HG02981 (cell line): ENCODE measurements around the gene ASB5.
"Not testable (repeated sequence)": the region's sequence is repeated elsewhere in the genome, so short reads cannot be mapped to it uniquely, and the experiment has no call there.

Experiments used
- ATAC-seq: cut with Tn5 transposase; IDR thresholded peaks from one replicate; pipeline ENCODE4 v1.9.1; 2021; ENCODE audit warnings: mild to moderate bottlenecking, moderate library complexity; ENCODE audit not compliant: unreplicated experiment

ASB5 gene

DNA sequence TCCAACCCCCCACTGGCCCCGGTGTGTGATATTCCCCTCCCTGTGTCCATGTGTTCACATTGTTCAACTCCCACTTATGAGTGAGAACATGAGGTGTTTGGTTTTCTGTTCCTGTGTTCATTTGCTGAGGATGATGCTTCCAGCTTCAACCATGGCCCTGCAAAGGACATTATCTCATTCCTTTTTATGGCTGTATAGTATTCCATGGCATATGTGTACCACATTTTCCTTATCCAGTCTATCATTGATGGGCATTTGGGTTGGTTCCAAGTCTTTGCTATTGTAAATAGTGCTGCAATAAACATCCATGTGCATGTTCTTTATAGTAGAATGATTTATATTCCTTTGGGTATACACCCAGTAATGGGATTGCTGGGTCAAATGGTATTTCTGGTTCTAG, 10.5 kb upstream of the ASB5 start:
- ATAC-seq, result not testable (repeated sequence)

DNA sequence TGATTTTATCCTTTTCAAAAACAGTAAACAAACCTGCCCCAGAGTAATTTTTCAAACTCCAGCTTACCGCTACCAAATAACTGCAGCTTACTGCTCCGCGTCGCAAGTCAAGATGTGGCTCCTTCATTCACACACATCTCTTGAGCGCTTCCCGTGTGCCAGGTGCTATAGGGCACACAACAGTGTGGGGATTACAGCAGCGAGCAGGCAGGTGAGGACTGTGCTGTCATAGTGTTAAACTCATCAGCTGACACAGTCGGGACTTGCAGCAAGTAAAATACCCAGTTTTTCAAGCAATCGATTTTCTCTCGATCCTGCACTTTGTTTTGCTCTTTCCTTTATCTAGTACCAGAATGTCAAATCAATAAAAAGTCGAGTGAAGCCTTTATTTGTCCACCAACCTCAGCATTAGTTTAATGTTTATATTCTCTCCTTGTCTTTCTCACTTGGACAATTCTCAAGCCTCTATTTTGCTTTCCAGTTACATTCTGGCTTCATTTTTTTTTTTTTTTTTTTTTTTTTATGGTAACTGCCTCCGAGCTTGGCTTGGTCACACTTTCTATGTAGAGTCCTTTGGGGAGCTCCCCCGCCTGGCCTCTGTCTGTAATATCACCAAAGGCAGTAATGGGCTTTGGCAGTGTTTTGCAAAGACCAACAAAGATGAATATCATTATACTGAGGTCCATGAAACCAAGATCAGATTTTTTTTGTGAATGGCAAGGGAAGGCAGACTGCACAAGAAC, 8.3 kb upstream of the ASB5 start:
- ATAC-seq, result peak; percentile 91

DNA sequence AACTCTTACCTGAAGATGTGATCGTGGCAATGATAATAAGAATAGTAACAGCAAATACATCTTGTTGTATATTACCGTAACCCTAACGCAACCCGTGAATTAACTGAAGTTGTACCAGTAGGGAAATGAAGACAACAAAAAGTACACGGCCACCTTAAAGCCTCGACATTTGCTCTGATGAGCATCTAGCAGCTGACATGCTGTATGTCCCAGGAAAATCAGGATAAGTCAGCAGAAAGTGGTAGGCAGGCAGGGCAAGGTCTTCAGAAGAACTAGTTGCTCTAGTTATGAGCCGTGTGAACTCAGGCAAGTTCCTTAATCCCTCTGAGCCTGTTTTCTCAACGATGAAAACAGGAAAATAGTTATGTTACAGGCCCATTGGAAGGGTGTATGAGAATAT, 7.7 kb upstream of the ASB5 start:
- no peak for ATAC-seq

DNA sequence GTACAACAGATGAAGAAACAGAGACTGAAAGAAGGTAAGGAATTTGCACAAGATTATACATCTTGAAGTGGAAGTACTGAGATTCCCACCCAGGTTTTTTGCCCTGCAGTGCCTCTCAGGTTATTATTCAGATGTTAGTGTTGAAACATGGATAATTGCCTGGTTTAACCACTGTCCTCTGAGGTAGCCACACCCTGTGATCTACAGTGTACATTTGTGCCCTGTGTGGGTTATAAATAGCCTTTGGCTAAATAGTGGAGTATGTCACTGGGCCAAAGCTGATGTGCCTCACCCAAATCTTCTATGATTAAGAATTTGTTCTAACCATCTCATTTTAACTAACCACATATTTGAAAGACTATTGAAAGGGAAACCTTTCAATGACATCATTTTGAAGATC, 5.4 kb upstream of the ASB5 start:
- ATAC-seq, result no peak

DNA sequence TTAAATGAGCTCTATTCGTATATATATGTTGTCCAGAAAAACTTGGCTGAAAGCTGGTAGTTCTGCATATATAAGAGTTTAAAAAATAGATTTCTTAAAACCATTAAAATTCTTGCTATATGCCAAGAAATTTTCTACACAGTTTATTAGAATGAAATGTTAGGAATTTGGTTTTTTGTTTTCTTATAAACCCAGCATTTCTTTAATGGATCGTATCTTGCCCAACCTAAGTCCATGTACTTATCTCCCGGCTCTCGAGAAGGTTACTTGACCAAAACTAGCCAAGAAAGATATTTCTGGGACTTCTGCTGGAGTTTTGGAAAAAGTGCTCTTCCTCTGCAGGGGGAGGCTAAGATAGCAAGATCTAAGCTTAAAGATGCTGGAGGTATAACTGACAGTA, 4.7 kb upstream of the ASB5 start:
- ATAC-seq, result no peak

DNA sequence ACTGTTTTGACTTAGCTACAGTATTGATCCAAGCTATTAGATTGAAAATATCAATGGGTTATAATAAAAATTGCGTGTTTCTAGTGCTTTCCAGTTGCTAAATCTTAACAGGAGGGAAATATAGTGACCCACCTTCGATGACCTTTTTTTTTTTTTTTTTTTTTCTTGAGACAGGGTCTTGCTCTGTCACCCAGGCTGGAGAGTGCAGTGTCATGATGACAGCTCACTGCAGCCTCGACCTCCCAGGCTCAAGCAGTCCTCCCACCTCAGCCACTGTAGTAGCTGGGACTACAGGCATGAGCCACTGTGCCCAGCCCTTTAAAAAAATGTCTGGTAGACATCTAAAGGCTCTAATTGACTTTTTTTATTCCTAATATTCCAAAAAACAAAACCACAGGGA, 3.8 kb upstream of the ASB5 start:
- ATAC-seq, result no peak

DNA sequence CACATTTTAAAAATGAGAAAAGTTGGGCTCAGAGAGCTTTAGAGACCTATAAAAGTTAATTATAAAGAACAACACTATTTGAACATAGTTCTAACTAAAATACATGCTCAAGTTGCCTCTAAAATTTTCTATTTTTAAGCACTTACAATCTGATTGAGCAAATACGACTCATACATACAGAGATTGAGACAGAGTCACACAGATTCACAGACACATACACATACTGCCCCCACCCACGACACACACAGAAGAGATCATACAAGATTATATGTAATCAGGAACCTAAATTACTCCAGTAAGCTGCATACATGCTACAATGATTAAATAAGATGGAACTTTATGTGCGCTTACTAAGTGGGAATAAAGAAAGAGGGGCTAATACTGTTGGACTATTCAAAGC, 2.7 kb upstream of the ASB5 start:
- no peak for ATAC-seq

DNA sequence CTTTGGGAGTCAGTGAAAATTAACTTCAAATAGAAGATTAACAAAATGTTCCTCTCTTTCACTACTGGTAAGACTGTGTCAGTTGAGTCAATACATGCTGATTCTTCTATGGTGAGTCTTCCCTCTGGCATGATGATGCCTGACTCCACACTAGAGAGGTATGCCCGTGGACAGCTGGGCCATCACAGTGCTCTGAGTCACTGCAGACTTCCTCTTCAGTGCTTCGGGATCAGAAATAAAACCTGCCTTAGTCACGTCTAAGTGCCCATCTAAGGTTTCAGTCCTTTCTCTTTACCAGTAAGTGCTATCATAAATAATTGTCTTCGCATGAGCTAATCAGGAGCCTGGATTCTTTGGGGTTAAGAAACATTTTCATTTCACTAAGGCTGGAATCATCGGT, 1.6 kb upstream of the ASB5 start:
- no peak for ATAC-seq

DNA sequence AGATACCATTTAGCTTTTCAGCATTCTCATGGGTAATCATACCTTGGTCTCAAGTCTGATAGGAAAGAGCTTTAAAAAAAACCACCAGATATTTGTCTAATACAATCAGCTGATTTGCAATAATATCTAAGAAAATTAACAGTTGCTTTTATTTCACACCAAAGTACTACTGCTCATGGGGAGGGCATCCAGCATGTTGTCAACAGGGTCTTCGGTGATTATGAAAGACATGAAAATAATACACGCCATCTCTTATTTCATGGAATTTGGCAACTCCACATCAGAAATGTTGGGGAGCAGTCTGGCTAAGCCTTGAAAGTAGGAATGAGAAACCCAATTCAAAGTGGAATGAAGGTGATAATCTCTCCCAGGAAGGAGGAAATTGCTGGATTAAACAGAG, 3.0 kb downstream of the ASB5 start:
- no peak for ATAC-seq

DNA sequence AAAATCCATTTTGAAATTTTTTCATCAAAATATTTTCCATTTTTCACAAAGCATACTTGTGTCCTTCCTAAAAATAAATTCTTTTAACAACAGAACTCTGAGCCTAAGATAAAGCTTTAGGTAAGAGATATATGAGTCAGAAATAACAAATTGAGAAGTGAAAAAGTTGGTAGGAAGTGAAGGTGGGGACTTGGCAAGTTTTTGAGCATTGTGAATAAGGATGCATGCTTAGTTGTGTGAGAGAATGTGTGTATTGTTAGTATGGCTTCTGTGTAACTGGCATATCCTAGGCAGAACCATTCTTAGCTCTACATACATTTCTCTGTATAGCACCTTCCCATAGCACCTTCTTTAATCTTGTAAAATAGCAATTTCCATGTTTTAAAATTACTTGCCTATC, 6.8 kb downstream of the ASB5 start:
- ATAC-seq, result peak; percentile 56

DNA sequence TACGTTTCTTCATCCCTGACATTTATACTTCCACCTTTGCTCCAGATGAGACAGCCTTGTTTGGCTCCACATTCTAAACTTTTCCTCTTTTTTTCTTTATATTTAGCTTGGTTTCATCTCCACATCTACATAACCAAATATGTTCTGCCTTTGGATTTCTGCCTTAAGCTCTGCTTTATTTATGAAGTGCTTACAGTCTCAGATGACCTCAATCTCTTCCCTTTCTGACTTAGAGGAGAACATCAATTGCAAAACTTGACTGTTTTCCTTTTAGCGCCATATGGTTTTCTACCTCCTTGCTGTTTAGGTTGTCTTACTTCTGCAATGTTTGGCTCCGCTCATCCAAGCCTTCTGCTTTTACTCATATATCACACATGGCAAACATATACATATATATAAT, 7.5 kb downstream of the ASB5 start:
- ATAC-seq, result no peak

DNA sequence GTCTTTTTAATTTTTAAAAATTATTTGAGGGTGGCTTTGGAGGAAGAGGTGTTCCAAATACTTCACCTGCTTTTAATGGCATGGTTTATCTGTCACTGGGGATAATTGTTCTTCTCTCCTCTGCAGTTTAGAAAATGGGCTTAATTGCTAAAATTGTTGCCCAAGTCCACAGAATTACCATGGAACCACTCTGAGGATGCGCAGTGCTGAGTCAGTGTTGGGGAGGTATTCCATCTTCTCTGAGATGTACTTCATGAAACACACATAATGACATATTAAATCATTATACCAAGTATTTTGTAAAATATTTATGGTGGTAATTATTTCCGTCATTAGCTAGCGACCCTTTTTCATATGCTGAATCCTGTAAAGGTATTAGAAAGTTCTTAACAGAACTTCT, 8.0 kb downstream of the ASB5 start:
- no peak for ATAC-seq

DNA sequence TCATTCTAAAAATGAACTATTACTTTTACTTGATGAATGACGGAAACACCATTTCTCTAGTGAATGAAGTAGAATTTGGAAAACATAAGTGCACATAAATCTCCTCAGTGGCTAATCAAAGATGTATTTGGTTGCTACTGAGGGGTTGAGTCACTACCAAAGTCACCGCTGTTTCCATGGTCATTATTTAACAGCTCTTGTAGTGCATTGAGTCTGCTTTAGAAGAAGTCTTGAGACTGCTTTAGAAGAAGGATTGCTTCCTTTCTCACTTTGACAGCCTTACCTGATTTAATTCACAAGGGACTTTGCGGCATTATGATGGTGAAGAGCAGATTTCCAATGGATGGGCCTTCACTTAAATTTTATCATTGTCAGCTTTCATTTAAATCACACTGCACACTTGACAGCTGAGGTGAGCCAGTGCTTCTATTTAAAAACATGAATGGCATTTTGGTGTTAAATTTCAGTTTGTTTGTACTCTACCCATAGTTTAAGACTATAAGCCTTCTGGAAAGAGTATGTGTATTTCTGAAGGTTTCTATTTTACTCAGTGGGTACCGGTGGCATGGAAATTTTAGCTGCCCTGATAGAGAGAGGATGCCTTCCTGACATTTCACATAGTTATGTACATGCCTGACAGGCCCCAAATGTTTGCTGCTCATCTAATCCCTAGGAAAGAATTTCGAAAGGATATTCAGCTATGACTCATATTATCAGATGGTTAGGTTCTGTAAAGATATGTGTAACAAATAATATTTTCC, 9.5 kb downstream of the ASB5 start:
- ATAC-seq, result no peak

DNA sequence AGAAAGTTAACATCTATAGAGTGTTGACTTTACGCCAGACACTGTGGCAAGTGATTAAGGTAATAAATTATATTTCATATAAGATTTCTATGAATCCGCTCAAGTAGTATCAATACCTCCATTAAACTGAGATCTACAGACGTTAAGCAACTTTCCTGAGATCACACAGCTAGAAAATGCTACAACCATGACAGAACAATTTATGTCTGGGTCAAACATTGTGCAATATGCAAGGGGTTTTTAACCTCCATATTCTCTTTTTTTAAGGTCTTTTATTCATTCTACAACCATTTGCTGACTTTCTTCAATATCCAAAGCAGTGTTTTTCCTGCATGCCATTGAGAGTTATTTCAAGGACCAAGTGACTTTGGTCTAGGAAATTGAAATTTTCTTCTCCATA, 10.9 kb downstream of the ASB5 start:
- ATAC-seq, result no peak

DNA sequence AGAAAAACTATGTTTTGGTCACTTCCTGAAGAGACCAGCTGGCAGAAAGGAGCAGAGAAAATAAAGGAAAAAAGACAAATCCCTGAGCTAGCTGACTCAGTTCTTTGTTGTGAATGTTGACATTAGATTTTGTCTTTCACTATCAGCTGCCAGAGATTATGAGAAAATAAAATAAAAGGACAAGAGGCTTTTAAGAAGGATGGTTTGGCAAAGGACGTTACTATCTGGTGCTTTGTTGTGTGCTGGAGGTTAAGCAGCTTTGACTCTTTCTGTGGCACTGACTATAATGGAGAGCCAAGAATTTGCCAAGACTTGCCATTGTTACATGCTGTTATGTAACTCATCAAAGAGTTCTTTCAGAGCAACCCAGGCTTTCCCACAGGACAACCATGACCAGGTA, 12.1 kb downstream of the ASB5 start:
- no peak for ATAC-seq

DNA sequence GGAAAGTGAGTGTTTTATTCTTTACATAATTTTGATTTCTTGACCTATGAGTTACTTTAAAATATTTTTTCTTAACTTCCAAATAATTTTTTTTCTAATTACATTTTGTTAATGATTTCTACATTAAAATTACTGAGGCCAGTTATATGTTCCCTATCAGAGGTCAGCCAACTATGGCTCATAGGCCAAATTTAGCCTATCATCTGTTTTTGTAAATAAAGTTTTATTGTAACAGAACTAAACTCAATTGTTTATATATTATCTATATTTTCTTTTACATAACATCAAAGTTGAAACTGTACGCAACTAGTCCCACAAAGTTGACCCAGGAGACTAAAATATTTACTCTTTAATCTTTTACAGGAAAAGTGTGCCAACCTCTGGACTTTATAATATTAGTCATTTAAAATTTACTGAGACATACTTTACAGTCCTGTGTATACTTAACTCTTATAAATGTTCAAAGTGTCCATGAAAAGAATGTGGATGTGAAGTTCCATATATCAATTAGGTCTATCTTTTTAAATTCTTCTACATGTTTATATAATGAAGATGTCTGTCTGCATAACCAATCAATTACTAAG, 26.2 kb downstream of the ASB5 start:
- ATAC-seq, result no peak

DNA sequence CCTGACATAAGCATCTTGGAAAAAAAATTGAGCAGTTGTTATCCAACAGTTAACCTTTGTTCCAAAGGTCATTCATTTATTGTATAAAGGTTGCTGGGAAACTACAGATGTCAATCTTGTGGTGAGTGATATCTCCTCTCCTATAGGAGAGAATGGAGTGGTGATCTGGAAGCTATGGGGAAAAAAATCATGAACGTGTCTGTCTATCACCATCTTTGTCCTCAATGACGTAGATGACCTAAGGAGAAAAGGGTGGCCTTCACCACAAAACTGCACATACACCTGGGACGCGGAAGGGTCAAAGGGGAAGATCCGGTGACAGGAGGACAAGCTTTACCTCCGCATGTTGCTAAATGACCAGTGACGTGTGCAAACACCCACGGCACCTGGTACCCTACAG, 27.3 kb downstream of the ASB5 start:
- ATAC-seq, result no peak

DNA sequence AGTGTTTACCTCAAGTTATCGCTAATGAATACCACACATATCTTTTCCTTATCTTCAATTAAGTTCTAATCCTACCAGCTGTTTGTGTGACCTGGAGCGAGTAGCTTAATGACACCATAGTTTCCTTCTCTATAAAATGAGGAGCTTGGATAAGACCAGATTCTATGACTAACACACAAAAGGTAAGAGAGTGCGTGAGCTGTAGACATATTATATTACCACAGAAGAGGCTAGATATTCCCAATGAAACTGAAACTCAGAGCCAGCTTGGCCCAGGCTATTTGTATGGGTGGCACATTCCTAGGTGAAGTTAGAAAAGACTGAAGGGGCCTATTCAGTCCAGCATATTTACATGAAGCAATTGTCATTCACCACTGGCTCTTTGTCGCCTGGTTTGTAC, 30.2 kb downstream of the ASB5 start:
- no peak for ATAC-seq

DNA sequence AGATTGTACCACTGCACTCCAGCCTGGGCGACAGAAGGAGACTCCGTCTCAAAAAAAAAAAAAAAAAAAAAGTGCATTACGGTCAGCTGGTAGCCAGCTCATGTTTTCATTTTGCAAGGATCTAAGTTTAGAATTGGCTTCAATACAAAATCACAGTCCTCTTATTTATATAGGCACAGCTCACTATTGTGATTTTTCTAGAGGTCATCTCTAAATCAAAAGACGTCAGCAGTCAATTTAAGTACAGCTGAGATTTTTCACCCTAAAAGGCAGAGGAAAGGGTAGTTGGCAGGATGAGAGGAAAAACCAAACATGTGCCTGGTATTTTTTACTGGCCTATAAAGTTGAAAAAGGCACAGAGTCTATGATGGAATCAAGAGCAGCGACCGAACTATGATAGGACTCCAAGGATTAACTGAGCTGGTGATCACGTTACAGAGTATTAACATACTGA, 30.8 kb downstream of the ASB5 start:
- ATAC-seq, result no peak

DNA sequence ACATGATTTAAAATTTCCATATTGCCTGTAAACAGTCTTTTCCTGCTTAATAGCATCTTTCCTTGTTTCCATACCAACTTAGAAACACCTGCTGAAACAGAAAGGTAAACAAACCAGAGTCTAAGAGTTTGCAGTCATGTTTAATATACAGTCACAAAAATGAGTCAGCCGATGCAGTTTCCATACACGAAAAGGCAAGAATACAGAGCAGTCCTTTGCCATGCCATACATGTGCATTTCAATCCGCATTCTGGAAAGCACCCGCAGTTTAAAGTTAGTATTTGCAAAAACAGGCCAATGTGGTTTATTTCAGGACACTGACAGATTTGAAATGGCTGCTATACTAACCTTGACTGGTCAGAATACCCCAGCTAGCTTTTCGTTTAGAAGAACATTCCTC, 32.1 kb downstream of the ASB5 start:
- no peak for ATAC-seq

DNA sequence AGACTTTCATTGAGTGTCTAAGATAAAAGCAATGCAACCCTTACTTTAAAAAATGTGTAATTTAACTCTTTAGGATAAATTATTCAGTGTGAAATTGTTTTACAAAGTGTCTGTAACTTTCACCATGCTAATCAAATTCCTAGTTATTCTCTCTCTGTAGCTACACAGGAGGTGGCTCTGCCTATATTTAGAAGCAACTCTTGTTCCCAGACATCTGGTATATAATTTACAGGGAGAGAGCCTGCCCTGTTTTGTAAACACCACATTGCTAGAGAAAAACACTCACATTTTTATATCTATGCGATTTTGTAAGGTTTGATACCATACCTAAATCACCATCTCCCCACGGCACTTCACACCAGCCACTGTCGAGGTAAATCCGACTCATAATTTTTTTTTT, 38.2 kb downstream of the ASB5 start:
- ATAC-seq, result no peak

DNA sequence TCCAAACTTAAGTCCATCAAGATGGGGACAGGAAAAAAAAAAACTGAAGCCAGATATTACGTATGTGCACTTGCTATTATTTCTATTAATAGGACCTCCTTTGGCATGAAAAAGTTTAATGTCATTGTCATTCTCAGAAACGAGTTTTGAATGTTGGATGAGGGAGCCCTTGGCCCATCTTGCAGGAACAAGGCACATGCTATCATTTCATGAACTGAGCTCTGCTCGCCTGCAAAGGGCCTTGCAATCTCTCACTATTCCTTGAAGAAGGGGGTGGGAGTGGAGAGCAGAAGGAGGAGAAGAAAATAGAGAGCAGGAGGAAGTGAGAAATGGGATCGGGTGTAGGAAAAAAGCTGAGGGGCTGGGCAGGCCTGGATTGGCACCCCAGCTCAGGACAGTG, 39.4 kb downstream of the ASB5 start:
- ATAC-seq, result no peak
